Embryonic facial prominence (tissue), 1 donor: ENCODE measurements around the gene IMMP2L.

ENCODE experiments used
- DNase-seq: peaks from one replicate; pipeline ENCODE4 v3.0.0-alpha.2; 2016; ENCODE audit errors: extremely low spot score

The IMMP2L gene

DNA sequence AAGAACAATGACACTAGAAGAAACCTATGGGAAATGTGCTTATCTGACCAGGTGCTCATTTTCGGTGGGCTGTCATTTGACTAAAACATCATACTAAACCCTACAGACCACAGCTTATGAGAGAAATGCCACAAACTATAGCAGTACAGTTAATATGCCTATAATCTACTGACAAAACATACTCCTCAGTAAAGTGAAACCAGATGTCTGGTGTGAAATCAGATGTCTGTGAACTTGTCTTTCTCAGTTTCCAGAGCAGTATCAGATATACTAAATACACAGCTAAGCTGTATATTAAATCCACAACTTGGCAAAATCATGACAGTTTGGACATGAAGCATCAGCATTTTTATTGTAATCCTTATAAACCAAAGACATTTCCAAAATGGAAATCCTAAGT is 3.3 kb downstream of the IMMP2L start:
- DNase-seq: no peak

DNA sequence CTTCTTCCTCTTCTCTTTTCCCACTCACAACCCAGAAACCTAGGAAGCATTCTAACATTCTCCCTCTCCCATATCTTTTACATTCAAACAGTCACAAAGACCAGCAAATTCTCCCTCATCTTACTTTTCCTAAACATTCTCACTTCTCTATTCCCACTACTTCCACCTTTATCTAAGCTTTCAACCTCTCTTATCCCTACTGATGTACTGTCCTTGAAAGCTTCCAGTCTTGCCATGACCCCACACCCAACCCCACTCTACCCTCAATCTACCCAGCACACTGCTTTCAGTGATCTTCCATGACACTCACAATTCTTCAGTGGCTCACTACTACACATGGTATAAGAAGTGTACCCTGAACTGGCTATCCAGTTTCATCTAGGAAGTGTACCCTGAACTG is 5.3 kb downstream of the IMMP2L start:
- DNase-seq: no peak

DNA sequence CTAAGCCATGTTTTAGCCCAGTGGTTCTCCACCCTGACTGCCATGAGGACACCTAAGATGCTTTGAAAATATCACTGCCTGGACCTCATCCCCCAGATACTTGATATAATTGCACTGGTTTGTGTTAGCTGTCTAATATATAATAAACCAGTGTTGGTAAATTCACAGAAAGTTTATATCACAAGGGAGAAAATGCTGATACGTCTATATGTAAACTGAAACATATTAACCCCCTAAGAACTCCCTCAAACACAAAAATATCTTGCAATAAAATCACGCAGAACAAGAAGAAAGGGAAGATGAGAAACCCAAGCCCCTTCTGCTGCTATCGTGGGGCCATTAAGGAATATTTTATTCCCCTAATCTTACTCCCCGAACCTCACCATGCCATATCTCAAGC is 8.2 kb downstream of the IMMP2L start:
- DNase-seq: no peak

DNA sequence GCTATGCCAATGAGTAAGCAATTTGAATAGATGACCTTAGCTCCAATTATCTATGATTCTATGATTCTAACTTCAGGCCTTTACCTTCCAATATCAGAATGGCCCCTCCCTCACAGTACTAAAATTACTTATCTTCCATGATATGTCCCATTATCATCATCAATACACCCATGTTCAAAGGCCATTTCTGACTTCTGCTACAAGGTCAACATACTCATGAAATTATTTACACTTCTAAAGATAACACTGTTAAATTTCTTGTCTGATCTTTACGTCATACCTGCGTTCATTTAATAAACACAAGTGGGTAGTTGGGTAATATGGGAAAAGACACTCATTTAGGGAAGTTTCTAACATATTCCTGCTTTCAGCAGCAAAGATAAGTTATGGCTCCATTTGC is 21.2 kb downstream of the IMMP2L start:
- DNase-seq: no peak

DNA sequence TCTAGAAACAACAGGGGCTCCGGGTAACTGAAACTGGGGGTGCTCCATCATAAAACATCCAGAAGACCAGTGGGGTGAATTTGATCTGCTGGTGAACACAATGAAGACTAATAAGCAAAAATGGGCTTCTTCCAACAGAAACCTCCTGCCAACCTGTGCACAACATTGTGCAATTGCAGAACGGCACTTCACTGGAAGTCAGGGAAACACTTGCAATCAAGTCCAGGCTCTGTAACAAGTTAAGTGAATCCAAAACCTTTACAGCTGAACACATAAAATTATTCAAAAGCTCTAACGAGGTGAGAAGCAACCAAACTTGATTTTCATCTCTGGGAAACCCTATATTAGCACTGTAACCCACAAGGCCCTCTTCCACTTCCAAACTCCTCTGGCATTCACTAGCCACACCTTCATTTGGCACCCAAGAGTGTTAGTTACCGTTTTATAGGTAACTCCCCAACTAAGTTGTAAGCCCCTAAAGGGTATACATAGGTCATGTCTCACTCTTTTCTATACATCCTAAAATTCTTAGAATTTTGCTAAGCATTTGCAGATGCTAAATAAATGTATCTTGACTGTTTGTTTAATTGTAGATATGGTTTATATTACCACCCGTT is 22.0 kb downstream of the IMMP2L start:
- DNase-seq: no peak

DNA sequence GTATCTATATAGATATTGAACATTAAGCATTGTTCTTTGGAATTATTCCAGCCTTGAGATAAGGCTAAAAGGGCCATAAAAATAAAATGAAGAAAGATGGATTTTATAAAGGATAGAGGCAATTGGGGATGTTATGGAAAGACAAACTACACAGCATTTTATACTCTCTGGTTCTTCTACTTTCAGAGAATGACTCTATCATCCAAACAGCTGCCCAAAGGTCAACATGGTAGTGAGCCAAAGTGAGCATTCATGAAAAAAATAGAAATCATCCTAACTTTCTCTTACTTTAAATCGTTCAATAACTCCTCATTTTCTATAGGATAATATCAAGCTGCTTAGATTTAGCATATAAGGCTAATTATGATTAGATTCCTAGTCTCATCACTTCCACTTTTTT is 25.2 kb downstream of the IMMP2L start:
- no peak for DNase-seq

- DNase-seq: no peak
Measured at GRCh38 chr7:111535142-111535870, 27.0 kb downstream of the IMMP2L start.

GRCh38 chr7:111532625-111533024 is 29.7 kb downstream of the IMMP2L start:
- DNase-seq: no peak

DNA sequence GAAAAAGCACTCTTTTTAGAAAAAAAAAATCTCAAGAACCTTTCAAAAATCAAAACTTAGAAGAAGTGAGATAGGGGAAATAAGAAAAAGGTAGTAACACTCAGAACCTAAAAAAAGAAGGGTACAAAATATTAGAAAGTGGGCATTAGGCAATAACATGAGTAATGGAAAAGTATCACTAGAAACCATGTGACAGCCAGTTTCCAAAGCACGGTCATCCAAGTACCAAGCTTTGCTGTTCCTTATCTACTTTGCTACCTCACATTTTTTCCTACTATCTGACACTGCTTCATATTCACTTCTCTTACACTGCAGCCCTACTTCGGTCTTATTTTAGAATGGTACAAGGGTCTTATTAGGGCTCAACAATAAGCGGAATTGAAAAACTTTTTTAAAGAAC is 30.3 kb downstream of the IMMP2L start:
- no peak for DNase-seq

DNA sequence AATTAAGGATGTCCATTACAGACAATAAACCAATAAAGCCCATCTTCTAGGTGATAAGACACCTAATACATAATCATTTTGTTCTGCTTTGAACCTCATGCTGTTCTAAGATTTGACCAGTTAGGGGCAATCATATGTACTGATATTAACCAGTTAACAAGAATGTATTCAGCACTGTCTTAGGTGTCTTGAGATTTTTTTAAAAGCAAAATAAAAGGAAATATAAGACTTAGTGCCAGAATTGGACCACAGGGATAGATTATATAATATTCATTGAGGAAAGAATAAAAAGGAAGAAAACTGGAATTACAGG is 32.0 kb downstream of the IMMP2L start:
- DNase-seq: no peak

- no peak for DNase-seq
Measured at GRCh38 chr7:111529507-111530355, 32.6 kb downstream of the IMMP2L start.

- no peak for DNase-seq
Measured at GRCh38 chr7:111528331-111528730, 34.0 kb downstream of the IMMP2L start.

DNA sequence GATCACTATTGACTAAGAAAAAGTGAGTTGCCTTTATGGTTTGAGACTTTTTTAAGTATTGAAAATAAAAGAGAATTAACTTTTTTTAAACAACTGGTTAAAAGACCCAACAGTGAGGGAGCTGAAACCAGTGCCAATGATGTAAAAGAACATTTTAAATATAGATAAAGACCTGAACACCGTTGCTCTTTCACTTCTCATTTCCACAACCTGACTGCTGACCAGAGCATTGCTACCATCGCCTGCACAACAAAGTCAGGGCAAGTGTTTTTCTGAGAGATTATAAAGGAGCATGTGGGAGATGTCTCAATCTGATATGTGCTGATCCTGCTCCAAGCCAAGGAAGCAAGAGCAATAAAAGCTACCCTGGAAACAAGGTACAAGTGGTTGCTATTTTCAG is 34.7 kb downstream of the IMMP2L start:
- DNase-seq: no peak

DNA sequence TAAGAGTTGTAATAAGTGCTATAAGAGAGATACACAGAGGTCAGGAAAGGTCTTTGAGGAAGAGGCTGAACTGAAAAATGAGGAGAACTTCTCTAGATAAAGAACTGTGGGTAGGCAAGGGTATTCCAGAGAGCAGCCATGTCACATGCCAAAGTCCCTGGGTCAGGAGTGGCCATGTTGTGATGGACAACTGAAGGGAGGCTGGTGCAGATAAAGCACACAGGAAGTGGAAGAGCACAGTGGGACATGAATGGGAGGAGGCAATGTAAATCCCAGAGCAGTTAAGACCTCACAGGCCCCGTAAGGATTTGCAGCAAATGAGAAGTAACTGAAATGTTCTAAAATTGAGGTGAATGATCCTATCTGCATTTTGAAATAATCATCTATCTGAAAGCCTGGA is 37.2 kb downstream of the IMMP2L start:
- no peak for DNase-seq

DNA sequence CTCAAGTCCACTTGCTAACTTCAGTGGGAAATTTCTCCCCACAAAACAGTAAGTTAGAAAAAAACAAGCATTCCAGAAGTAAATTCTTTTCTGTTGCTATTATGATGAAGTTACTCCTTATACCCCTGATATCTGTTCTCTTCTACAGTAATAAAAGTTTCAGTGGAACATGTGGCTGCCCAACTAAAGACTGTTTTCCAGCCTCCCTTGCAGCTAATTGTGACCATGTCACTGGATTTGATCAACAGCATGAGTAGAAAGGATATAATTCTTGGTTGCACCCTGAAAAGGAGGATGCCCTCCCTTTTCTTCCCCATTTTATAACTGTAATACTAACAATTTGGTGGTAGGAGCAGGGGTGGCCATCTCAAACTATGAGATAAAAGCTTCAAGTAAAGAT is 40.6 kb downstream of the IMMP2L start:
- DNase-seq: no peak

DNA sequence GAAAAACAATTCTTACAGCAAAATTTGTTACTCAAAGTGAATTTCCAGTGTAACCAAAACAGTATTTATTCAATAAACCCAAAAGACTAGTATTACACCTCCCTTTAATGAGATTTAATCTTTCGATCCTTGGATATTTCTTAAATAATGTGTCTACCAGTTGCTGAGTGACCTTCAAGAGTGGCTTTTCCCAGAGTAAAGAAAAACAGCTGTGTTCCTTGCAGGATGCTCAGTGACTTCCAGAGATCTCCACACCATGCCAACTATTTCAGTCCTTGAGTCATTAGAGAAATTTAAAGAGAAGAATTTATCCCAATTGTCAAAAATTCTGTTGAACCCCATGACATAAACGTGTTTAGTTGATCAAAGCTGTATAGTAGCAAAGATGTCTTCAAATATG is 44.0 kb downstream of the IMMP2L start:
- DNase-seq: no peak

DNA sequence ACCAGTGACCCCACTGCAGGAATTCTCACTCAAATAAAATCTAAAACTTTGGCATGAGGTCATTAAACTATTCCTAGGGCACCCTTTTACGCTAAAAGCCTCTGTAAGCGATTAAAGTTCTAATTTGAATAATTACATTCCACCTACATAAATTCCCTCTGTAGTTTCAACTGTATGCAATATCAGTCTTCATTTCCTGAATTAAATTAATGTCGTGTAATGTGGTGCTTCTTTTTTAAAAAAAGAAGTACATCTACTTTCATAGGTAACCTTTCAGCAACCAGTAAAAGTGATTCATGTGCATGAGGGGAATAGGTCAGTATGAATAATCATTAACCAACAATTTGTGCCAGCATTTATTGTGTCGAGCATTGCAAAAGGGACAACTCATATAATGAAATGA is 44.7 kb downstream of the IMMP2L start:
- no peak for DNase-seq

GRCh38 chr7:111516612-111517011 is 45.7 kb downstream of the IMMP2L start:
- no peak for DNase-seq

- DNase-seq: no peak
Measured at GRCh38 chr7:111513566-111513965, 48.7 kb downstream of the IMMP2L start.

DNA sequence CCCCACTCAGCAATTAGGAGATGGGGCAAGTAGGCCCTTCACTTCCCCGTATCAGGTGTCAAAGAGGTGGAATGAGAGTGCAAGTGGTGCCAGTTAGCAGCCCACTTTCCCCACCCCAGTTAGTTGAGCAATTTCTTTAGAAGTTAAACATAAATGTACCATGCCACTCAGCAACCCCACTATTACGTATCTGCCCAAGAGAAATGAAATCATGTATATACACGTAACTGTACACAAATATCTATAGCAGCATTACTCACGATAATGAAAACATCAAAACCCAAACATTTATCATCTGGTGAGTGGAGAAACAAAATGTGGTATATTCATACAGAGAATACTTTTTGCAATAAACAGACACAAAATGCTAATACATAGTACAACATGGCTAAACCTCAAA is 50.4 kb downstream of the IMMP2L start:
- no peak for DNase-seq

DNA sequence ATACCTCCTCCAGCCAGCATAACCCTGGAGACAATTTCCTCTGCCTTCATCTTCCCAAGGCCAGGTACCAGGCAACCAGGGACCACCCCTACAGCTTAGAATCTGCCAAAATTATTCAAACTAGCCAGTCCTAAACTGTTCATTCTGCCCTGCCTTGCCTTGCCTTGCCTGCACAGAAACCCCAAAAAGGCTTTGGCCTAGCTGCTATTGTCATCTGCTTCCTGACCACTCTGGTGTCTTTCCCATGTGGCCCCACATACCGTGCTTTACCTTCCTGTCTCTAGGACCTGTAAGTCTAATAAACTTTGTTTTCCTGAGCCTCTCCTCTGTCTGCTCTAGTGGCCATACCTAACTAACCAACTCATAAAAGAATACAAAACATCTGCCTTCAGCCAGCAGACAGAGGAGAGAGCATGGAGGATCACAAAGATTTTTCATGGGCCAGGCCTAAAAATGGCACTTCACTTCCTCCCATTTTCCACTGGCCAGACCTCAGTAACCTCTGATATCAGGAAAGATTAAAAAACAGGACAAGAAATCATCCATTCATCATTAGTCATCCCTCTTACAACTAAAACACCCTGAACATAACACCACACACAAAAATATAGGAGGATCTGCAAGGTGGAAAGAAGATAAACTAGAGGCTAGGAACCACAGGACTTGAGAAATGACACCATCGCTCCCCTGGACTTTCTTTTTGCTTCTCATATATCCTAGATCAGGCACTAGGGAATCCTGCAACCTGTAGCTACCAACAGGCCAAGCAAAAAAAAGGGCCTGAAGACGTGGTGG is 51.5 kb downstream of the IMMP2L start:
- no peak for DNase-seq

DNA sequence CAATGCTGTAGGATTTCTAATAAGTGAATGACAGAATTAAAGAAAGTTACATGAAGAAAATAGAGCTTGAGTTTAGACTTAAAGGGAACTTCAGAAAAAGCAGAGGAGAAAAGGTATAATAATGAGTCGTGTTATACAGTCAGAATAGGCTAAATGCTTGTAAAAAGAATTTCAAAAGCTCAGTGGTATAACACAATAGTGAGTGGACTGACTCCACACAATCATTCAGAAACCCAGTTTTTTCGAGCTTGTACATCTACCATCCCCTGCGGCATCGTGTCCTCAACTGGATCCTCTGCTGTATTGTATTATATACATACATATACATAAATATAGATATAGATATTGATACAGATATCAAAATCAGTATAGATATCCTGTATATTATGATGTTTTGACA is 52.2 kb downstream of the IMMP2L start:
- no peak for DNase-seq
